GM12801 (cell line): ENCODE data around the gene KCNMA1.

Experiments used
- CTCF ChIP-seq: IDR thresholded peaks from one replicate; pipeline ENCODE4 v1.5.1; 2011; ENCODE audit warnings: control low read depth; ENCODE audit not compliant: insufficient read length; ENCODE audit errors: extremely low read depth

Gene KCNMA1

GRCh38 chr10:77548157-77548556, 89.5 kb downstream of the KCNMA1 start:
- TF ChIP-seq CTCF, result no peak

GRCh38 chr10:77547307-77548050, 90.1 kb downstream of the KCNMA1 start:
- TF ChIP-seq CTCF, result no peak

GRCh38 chr10:77546042-77546441, 91.6 kb downstream of the KCNMA1 start:
- no peak for TF ChIP-seq CTCF

GRCh38 chr10:77545585-77545984, 92.0 kb downstream of the KCNMA1 start:
- no peak for TF ChIP-seq CTCF

GRCh38 chr10:77544617-77545016, 93.0 kb downstream of the KCNMA1 start:
- no peak for TF ChIP-seq CTCF

- TF ChIP-seq CTCF, result no peak
Measured at GRCh38 chr10:77542710-77543259, 94.8 kb downstream of the KCNMA1 start.

GRCh38 chr10:77541944-77542343, 95.7 kb downstream of the KCNMA1 start:
- TF ChIP-seq CTCF, result no peak
